Stimulated activated naive CD8-positive, alpha-beta T cell treated with anti-CD3 and anti-CD28 coated beads, Interleukin-15, Interleukin-2, amounts not matched to agents 100 ng/mL and 50 ng/mL, for 24 hours (primary cell): Measurements from ENCODE around the gene PLA2G3.
"Not testable (repeated sequence)": the region's sequence is repeated elsewhere in the genome, so short reads cannot be mapped to it uniquely, and the experiment has no call there.

ENCODE experiments used
- H3K27ac Mint-ChIP-seq: one replicate; pipeline ENCODE4 v1.8.0; 2021; ENCODE audit warnings: mild to moderate bottlenecking, mixed read lengths
- H3K27me3 Mint-ChIP-seq: one replicate; pipeline ENCODE4 v1.8.0; 2021; ENCODE audit warnings: mixed read lengths
- H3K36me3 Mint-ChIP-seq: one replicate; pipeline ENCODE4 v1.8.0; 2021; ENCODE audit warnings: low read depth, mixed read lengths
- H3K4me1 Mint-ChIP-seq: one replicate; pipeline ENCODE4 v1.8.0; 2021; ENCODE audit warnings: low read depth, mixed read lengths
- H3K4me3 Mint-ChIP-seq: one replicate; pipeline ENCODE4 v1.8.0; 2021; ENCODE audit warnings: mild to moderate bottlenecking, mixed read lengths
- H3K9me3 Mint-ChIP-seq: one replicate; pipeline ENCODE4 v1.8.0; 2021; ENCODE audit warnings: mixed read lengths

Gene PLA2G3, protein sequence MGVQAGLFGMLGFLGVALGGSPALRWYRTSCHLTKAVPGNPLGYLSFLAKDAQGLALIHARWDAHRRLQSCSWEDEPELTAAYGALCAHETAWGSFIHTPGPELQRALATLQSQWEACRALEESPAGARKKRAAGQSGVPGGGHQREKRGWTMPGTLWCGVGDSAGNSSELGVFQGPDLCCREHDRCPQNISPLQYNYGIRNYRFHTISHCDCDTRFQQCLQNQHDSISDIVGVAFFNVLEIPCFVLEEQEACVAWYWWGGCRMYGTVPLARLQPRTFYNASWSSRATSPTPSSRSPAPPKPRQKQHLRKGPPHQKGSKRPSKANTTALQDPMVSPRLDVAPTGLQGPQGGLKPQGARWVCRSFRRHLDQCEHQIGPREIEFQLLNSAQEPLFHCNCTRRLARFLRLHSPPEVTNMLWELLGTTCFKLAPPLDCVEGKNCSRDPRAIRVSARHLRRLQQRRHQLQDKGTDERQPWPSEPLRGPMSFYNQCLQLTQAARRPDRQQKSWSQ

GRCh38 chr22:31139866-31140716, at the start of gene PLA2G3:
Gene PLA2G3, minus strand, starts transcription at chr22:31140508. Its CDS starts 154 bp downstream, at chr22:31140354.
- Mint-ChIP-seq H3K4me1 (no peaks in the 10 kb centered on the region), H3K27ac (no peak within 1 kb of the TSS), H3K27me3 (no peaks in the 10 kb centered on the region), H3K4me3 (no peak within 1 kb of the TSS), H3K9me3 (no peaks in the 10 kb centered on the region), H3K36me3 (no peaks in the 10 kb centered on the region)

DNA sequence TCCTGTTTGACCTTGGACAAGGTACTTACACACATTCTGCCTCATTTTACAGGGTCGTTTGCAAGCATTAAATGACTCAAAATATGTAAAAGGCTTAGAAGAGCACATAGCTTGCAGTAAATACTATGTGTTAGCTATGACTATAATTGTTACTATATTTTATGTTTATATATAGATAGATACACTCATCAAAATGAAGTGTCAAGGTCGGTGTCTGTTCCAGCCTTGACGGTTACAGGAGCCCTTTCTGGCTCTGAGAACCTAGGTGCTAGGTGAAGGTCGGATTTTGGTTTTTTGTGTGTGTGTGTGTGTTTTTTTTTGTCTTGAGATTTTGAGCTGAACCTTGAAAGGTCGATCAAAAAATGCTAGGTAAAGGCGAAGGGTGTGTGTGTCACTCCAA, 47.3 kb upstream of the PLA2G3 start:
- H3K9me3 Mint-ChIP-seq: no peaks in the 10 kb centered on the region
- H3K27ac Mint-ChIP-seq: no peak overlapping the region
- peaks cover 27% of the 10 kb centered on the region for H3K36me3 Mint-ChIP-seq
- H3K27me3 Mint-ChIP-seq: no peaks in the 10 kb centered on the region
- H3K4me1 Mint-ChIP-seq: no peaks in the 10 kb centered on the region
- H3K4me3 Mint-ChIP-seq: no peak overlapping the region

- no peak overlapping the region for H3K27ac Mint-ChIP-seq
- H3K4me3 Mint-ChIP-seq: no peak overlapping the region
- H3K9me3 Mint-ChIP-seq: no peaks in the 10 kb centered on the region
- no peaks in the 10 kb centered on the region for H3K27me3 Mint-ChIP-seq
- H3K36me3 Mint-ChIP-seq: peaks cover 21% of the 10 kb centered on the region
- no peaks in the 10 kb centered on the region for H3K4me1 Mint-ChIP-seq
Observed at GRCh38 chr22:31185056-31185455, 44.7 kb upstream of the PLA2G3 start.

GRCh38 chr22:31184015-31184414, 43.7 kb upstream of the PLA2G3 start:
- peaks cover 17% of the 10 kb centered on the region for H3K36me3 Mint-ChIP-seq
- no peak overlapping the region for H3K27ac Mint-ChIP-seq
- no peaks in the 10 kb centered on the region for H3K27me3 Mint-ChIP-seq
- H3K4me3 Mint-ChIP-seq: no peak overlapping the region
- peaks cover 3% of the 10 kb centered on the region for H3K4me1 Mint-ChIP-seq
- H3K9me3 Mint-ChIP-seq: no peaks in the 10 kb centered on the region

DNA sequence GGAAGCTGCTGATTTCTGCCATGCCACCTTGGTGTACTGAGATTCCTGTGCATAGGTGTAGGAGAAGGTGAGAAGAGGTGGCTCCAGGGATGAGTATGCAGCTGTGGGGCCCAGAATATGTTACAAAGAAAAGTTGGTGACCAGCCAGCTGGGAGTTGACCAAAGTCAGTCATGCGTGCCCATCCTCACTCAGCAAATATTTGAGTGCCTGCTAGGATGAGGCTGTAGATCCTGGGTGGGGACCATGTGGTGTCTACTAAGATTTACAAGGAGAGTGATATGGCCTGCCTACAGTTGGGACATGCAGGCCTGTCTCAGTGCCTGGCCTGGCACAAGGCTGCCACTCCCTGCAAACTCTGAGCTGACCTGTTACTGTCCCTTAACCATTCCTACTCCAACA, 39.0 kb upstream of the PLA2G3 start:
- H3K4me3 Mint-ChIP-seq: no peak overlapping the region
- H3K27me3 Mint-ChIP-seq: no peaks in the 10 kb centered on the region
- peaks cover 12% of the 10 kb centered on the region for H3K36me3 Mint-ChIP-seq
- H3K9me3 Mint-ChIP-seq: no peaks in the 10 kb centered on the region
- no peak overlapping the region for H3K27ac Mint-ChIP-seq
- H3K4me1 Mint-ChIP-seq: peaks cover 5% of the 10 kb centered on the region

DNA sequence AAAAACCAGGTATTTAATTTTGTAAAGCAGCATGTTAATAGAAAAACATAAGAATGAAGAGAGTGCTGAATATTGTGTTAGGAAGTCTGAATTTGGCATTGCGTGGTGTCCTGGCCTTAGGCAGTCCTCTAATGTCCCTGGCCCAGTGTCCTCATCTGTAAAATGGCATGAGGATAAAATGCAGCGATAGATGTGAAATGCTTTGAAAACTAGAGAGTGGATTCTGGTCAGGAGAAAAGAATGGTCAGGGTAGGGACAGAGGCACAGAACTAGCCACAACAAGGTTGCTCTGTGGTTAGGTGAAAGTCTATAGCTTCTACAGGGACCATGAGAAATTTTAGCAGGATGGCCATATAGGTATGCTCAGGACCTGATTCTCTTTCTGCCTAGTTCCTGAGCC, 38.6 kb upstream of the PLA2G3 start:
- Mint-ChIP-seq H3K27ac (no peak overlapping the region), H3K9me3 (no peaks in the 10 kb centered on the region), H3K4me1 (peaks cover 10% of the 10 kb centered on the region), H3K4me3 (no peak overlapping the region), H3K27me3 (no peaks in the 10 kb centered on the region), H3K36me3 (peaks cover 14% of the 10 kb centered on the region)

DNA sequence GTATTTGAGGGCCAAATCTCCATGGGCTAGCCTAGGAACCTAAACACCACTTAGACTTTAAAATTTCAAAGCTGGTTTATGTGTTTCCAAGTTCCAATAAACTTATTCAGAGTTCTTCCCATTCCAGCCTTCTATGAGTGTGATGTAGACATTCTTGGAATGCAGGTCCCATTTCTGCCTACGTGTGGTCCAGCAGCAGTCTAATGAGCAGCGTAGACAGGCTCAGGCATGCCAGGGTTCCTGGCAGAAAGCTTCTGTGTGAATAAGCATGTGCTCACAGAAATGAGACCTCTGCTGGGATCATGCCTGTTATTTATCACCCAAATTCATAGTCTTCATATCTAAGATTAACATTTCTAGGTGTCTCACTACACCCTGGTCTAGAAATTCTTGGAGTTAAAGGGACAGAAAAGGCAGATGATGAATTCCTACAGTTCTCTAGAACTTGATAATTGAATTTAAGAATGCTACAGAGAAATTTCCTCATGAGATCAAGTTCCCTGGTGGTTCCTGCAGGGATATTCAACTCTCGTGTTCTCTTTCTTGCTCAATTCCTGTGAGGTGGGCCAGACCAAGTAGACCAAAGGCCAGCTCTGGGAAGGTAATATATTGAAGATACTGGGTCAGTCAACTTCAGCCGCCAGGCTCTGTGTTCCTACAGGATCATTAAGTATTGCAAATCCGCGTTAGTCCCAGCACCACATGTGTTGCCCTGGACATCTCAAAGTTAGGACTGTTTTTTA, 37.3 kb upstream of the PLA2G3 start:
- Mint-ChIP-seq H3K9me3 (no peaks in the 10 kb centered on the region), H3K4me3 (no peak overlapping the region), H3K27me3 (no peaks in the 10 kb centered on the region), H3K4me1 (peaks cover 22% of the 10 kb centered on the region), H3K27ac (no peak overlapping the region), H3K36me3 (peaks cover 19% of the 10 kb centered on the region)

DNA sequence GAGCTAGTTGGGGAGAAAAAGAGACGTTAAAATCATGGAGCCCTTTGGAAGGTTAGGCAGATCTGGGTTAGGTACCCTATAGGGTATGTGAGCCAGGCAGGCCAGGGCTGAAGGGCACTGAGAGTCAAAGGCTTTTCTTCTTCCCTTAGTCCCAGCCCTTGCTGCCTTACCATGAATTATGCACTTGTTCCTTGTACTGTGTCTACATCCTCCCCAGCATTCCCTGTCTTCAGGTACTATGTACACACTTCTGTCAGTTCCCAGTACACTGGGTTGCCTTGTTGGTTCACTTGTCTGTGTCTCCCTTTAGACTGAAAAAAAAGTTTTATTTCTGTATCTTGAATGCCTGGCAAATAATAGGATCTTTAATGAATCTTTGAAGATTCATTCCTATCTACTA, 36.6 kb upstream of the PLA2G3 start:
- no peak overlapping the region for H3K27ac Mint-ChIP-seq
- peaks cover 19% of the 10 kb centered on the region for H3K36me3 Mint-ChIP-seq
- no peaks in the 10 kb centered on the region for H3K27me3 Mint-ChIP-seq
- no peak overlapping the region for H3K4me3 Mint-ChIP-seq
- no peaks in the 10 kb centered on the region for H3K9me3 Mint-ChIP-seq
- H3K4me1 Mint-ChIP-seq: peaks cover 27% of the 10 kb centered on the region

- H3K4me1 Mint-ChIP-seq: peaks cover 34% of the 10 kb centered on the region
- no peaks in the 10 kb centered on the region for H3K9me3 Mint-ChIP-seq
- peak overlapping the region; percentile 79 for H3K27ac Mint-ChIP-seq
- peak overlapping the region; percentile 55 for H3K4me3 Mint-ChIP-seq
- no peaks in the 10 kb centered on the region for H3K27me3 Mint-ChIP-seq
- H3K36me3 Mint-ChIP-seq: peaks cover 19% of the 10 kb centered on the region
Observed at GRCh38 chr22:31173386-31174145, 33.3 kb upstream of the PLA2G3 start.

GRCh38 chr22:31171734-31172133, 31.4 kb upstream of the PLA2G3 start:
- H3K27ac Mint-ChIP-seq, H3K4me3 Mint-ChIP-seq, H3K27me3 Mint-ChIP-seq, H3K9me3 Mint-ChIP-seq: not testable (repeated sequence)
- H3K4me1 Mint-ChIP-seq: peaks cover 43% of the 10 kb centered on the region
- peaks cover 20% of the 10 kb centered on the region for H3K36me3 Mint-ChIP-seq

- Mint-ChIP-seq H3K4me3 (no peak overlapping the region), H3K27me3 (no peaks in the 10 kb centered on the region), H3K36me3 (peaks cover 25% of the 10 kb centered on the region), H3K4me1 (peaks cover 48% of the 10 kb centered on the region), H3K9me3 (no peaks in the 10 kb centered on the region), H3K27ac (no peak overlapping the region)
Observed at GRCh38 chr22:31170971-31171370, 30.7 kb upstream of the PLA2G3 start.

- Mint-ChIP-seq H3K9me3 (no peaks in the 10 kb centered on the region), H3K36me3 (peaks cover 13% of the 10 kb centered on the region), H3K27ac (peak overlapping the region; percentile 49), H3K27me3 (peaks cover 3% of the 10 kb centered on the region), H3K4me1 (peaks cover 40% of the 10 kb centered on the region), H3K4me3 (peak overlapping the region; percentile 62)
Observed at GRCh38 chr22:31162015-31162765, 21.9 kb upstream of the PLA2G3 start.

DNA sequence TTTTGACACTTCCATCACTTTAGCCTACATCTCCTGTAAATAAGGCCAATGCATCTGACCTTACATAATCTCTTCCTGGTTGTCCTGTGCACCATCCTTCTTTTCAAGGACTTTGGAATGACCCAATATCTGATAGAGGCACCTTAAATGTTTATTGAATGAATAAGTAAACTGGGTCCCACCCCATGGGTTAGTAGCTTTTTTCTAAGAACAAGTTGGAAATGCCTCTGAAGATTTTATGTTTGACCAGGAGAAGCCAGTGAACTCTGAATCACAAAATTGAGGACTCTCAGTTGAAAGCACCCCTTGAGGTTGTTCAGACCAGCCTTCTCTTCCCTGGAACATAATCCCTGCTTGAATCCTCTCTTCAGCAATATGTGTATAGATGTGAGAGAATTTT, 21.1 kb upstream of the PLA2G3 start:
- H3K4me3 Mint-ChIP-seq: peak overlapping the region; percentile 92
- H3K9me3 Mint-ChIP-seq: no peaks in the 10 kb centered on the region
- peaks cover 3% of the 10 kb centered on the region for H3K27me3 Mint-ChIP-seq
- peak overlapping the region; percentile 92 for H3K27ac Mint-ChIP-seq
- peaks cover 38% of the 10 kb centered on the region for H3K4me1 Mint-ChIP-seq
- peaks cover 12% of the 10 kb centered on the region for H3K36me3 Mint-ChIP-seq
